GM23338 (cell line): ENCODE data around the gene CLPX. TPM values are rescaled to one million over a fixed set of nuclear protein-coding genes. Genes with fewer than 3 reads are reported as not detected.
"Not testable (repeated sequence)": the region's sequence is repeated elsewhere in the genome, so short reads cannot be mapped to it uniquely, and the experiment has no call there.

Experiments
- ATAC-seq: fragments of 200-7000 bp; cut with Tn5 transposase; 3 replicates; pipeline ENCODE4 v1.9.1; 2020
- DNase-seq: peaks from one replicate; pipeline ENCODE4 v3.0.0-alpha.2; 2015; ENCODE audit warnings: low spot score
- H2AFZ ChIP-seq: fragments of 200-600 bp; sonication (generic); 2 replicates; pipeline ENCODE4 v1.8.0; 2016; ENCODE audit warnings: antibody characterized with exemption, mild to moderate bottlenecking, moderate library complexity
- H3F3A ChIP-seq: fragments of 200-600 bp; sonication (generic); replicated peaks from 2 replicates; pipeline ENCODE4 v1.8.0; 2017; ENCODE audit warnings: antibody characterized with exemption, mixed run types, low read depth
- H3K27ac ChIP-seq: fragments of 200-600 bp; sonication (generic); 2 replicates; pipeline ENCODE4 v1.6.1; 2016; ENCODE audit warnings: low read depth
- H3K27me3 ChIP-seq: fragments of 200-600 bp; sonication (generic); 2 replicates; pipeline ENCODE4 v1.8.0; 2016; ENCODE audit warnings: mild to moderate bottlenecking, mixed run types, moderate library complexity; ENCODE audit not compliant: insufficient read depth
- H3K36me3 ChIP-seq: fragments of 200-600 bp; sonication (generic); 2 replicates; pipeline ENCODE4 v1.8.0; 2016; ENCODE audit warnings: mild to moderate bottlenecking; ENCODE audit not compliant: insufficient read depth
- H3K4me1 ChIP-seq: fragments of 200-600 bp; sonication (generic); 2 replicates; pipeline ENCODE4 v1.8.0; 2016; ENCODE audit warnings: mild to moderate bottlenecking, moderate library complexity; ENCODE audit not compliant: insufficient read depth
- H3K4me2 ChIP-seq: fragments of 200-600 bp; sonication (generic); 2 replicates; pipeline ENCODE4 v1.7.1; 2017; ENCODE audit warnings: mixed run types
- H3K4me3 ChIP-seq: fragments of 200-600 bp; sonication (generic); 2 replicates; pipeline ENCODE4 v1.6.1; 2016; ENCODE audit warnings: mixed run types
- H3K79me2 ChIP-seq: fragments of 200-600 bp; sonication (generic); replicated peaks from 2 replicates; pipeline ENCODE4 v1.8.0; 2017; ENCODE audit warnings: mild to moderate bottlenecking; ENCODE audit not compliant: insufficient read depth
- H3K9me2 ChIP-seq: fragments of 200-600 bp; sonication (generic); 2 replicates; pipeline ENCODE4 v1.8.0; 2017; ENCODE audit not compliant: insufficient read depth
- H4K20me1 ChIP-seq: fragments of 200-600 bp; sonication (generic); replicated peaks from 2 replicates; pipeline ENCODE4 v1.8.0; 2017; ENCODE audit warnings: mild to moderate bottlenecking; ENCODE audit not compliant: insufficient read depth
- H3K27ac Mint-ChIP-seq: 2 replicates; pipeline ENCODE4 v1.8.0; 2020; ENCODE audit warnings: inconsistent platforms, mild to moderate bottlenecking, moderate library complexity, mixed read lengths
- H3K27me3 Mint-ChIP-seq: 3 replicates; pipeline ENCODE4 v1.8.0; 2022; ENCODE audit warnings: low read depth, mild to moderate bottlenecking, moderate library complexity, mixed read lengths, inconsistent platforms; ENCODE audit not compliant: insufficient read depth, poor library complexity
- H3K36me3 Mint-ChIP-seq: 3 replicates; pipeline ENCODE4 v1.8.0; 2021; ENCODE audit warnings: low read depth, mild to moderate bottlenecking, inconsistent platforms, moderate library complexity, mixed read lengths
- H3K4me1 Mint-ChIP-seq: 3 replicates; pipeline ENCODE4 v1.8.0; 2020; ENCODE audit warnings: mild to moderate bottlenecking, inconsistent platforms, mixed read lengths
- H3K4me3 Mint-ChIP-seq: 3 replicates; pipeline ENCODE4 v1.8.0; 2021; ENCODE audit warnings: moderate library complexity, mild to moderate bottlenecking, inconsistent platforms, mixed read lengths
- H3K9me3 Mint-ChIP-seq: 3 replicates; pipeline ENCODE4 v1.8.0; 2020; ENCODE audit warnings: moderate library complexity, mild to moderate bottlenecking, inconsistent platforms, mixed read lengths
- CREB1 ChIP-seq: fragments of 250-450 bp; sonication (Bioruptor Pico); IDR thresholded peaks from 2 replicates; pipeline ENCODE4 v1.5.0; 2020; ENCODE audit warnings: low read depth, mild to moderate bottlenecking, moderate library complexity
- CTCF ChIP-seq, 2 experiments: fragments of 200-600 bp in 1 of 2; sonication (generic) in 1 of 2; conservative IDR thresholded peaks; 2 replicates each; pipeline versions ENCODE4 v1.5.1 to v1.6.1; 2016 to 2017; ENCODE audit warnings: antibody characterized with exemption in 2 of 2, low read depth in 2 of 2, mild to moderate bottlenecking in 2 of 2, moderate library complexity in 1 of 2
- ETS1 ChIP-seq: IDR thresholded peaks from 2 replicates; pipeline ENCODE4 v1.6.1; 2016; ENCODE audit warnings: antibody characterized with exemption
- NANOG ChIP-seq: IDR thresholded peaks from 2 replicates; pipeline ENCODE4 v1.6.1; 2016; ENCODE audit warnings: antibody characterized with exemption, borderline replicate concordance
- STAT1 ChIP-seq: IDR thresholded peaks from one replicate; pipeline ENCODE4 v1.6.1; 2016; ENCODE audit warnings: antibody characterized with exemption; ENCODE audit not compliant: unreplicated experiment
- ZNF114 ChIP-seq: fragments of 250-450 bp; sonication (Bioruptor Pico); IDR thresholded peaks from 2 replicates; pipeline ENCODE4 v1.5.0; 2020; ENCODE audit warnings: mild to moderate bottlenecking, moderate library complexity
- ZNF331 ChIP-seq: fragments of 250-450 bp; sonication (Bioruptor Pico); IDR thresholded peaks from 2 replicates; pipeline ENCODE4 v1.5.0; 2020; ENCODE audit warnings: low read depth, mild to moderate bottlenecking, moderate library complexity
- ZNF462 ChIP-seq: fragments of 250-450 bp; sonication (Bioruptor Pico); IDR thresholded peaks from 2 replicates; pipeline ENCODE4 v1.5.0; 2020; ENCODE audit warnings: mild to moderate bottlenecking, moderate library complexity
- polyA plus RNA-seq: library from polyadenylated mRNA; unstranded; fragments of >200 nt; fragmentation: Nextera tagmentation; extraction: Ambion mirVana; gene quantifications from 2 replicates; pipeline ENCODE4 v1.2.1, GENCODE V29; 2016
- total RNA-seq: library from RNA; depleted of rRNA; stranded (reverse); fragments of >200 nt; shearing (Covaris generic); gene quantifications from 2 replicates; pipeline ENCODE4 v1.2.3, GENCODE V29; 2014

CLPX gene
- total and polyA plus RNA-seq, 2 experiments from 2014 or later = 18.9 to 40.6 TPM

- Histone ChIP-seq H2AFZ (peak overlapping the region; percentile 88), H3K27me3 (peaks cover 13% of the 10 kb centered on the region), H3K27ac (no peak overlapping the region; the same call in 1 of the 2 replicates), H3K79me2 (no peaks in the 10 kb centered on the region), H3K4me2 (peak overlapping the region; percentile 86), H3K4me1 (peaks cover 5% of the 10 kb centered on the region; the same call in 1 of the 2 replicates), H3K4me3 (peak overlapping the region; percentile 66), H3K9me2 (no peaks in the 10 kb centered on the region), H3F3A (no peaks in the 10 kb centered on the region), H3K36me3 (no peaks in the 10 kb centered on the region), H4K20me1 (no peaks in the 10 kb centered on the region; the same call in 1 of the 2 replicates)
- DNase-seq = peak; percentile 95
- peak overlapping the region; percentile 68 for H3K27ac Mint-ChIP-seq
- TF ChIP-seq CTCF (conservative IDR thresholded peaks at IDR 0.05; ENCODE audit: low read depth in 2 of 2) = peak; percentile 94 to 99
- no peak for TF ChIP-seq STAT1
- no peak for TF ChIP-seq ZNF114 (CRISPR knock-in tag)
- peak overlapping the region; percentile 87 for H3K4me3 Mint-ChIP-seq
- peaks cover 17% of the 10 kb centered on the region for H3K27me3 Mint-ChIP-seq
- H3K9me3 Mint-ChIP-seq = no peaks in the 10 kb centered on the region
- H3K4me1 Mint-ChIP-seq = peaks cover 4% of the 10 kb centered on the region; the same call in 1 of the 3 replicates
- ATAC-seq = peak; percentile 78
- H3K36me3 Mint-ChIP-seq = no peaks in the 10 kb centered on the region
Measured at GRCh38 chr15:65101411-65101890, 83.7 kb downstream of the CLPX start.

GRCh38 chr15:65100442-65100841 is 84.7 kb downstream of the CLPX start:
- no peak overlapping the region for H3K4me3 ChIP-seq
- H3K27me3 Mint-ChIP-seq = peaks cover 17% of the 10 kb centered on the region
- no peak overlapping the region for H3K27ac Mint-ChIP-seq
- no peak overlapping the region for H2AFZ ChIP-seq
- no peak overlapping the region for H3K4me2 ChIP-seq
- no peaks in the 10 kb centered on the region for H3K79me2 ChIP-seq
- H3K9me2 ChIP-seq = no peaks in the 10 kb centered on the region
- DNase-seq (no peak), ATAC-seq (no peak)
- H4K20me1 ChIP-seq = no peaks in the 10 kb centered on the region; the same call in 1 of the 2 replicates
- no peak overlapping the region for H3K27ac ChIP-seq
- peaks cover 13% of the 10 kb centered on the region for H3K27me3 ChIP-seq
- peaks cover 5% of the 10 kb centered on the region; the same call in 1 of the 2 replicates for H3K4me1 ChIP-seq
- H3K9me3 Mint-ChIP-seq = no peaks in the 10 kb centered on the region
- H3K36me3 Mint-ChIP-seq = no peaks in the 10 kb centered on the region
- H3K4me1 Mint-ChIP-seq = peaks cover 4% of the 10 kb centered on the region; the same call in 1 of the 3 replicates
- no peak overlapping the region for H3K4me3 Mint-ChIP-seq
- TF ChIP-seq ZNF462 (CRISPR knock-in tag) (no peak), ZNF331 (CRISPR knock-in tag) (no peak), NANOG (no peak), ETS1 (no peak), CREB1 (CRISPR knock-in tag) (no peak)
- no peaks in the 10 kb centered on the region for H3F3A ChIP-seq
- H3K36me3 ChIP-seq = no peaks in the 10 kb centered on the region

GRCh38 chr15:65099801-65100200 is 85.3 kb downstream of the CLPX start:
- not testable (repeated sequence) for DNase-seq, H3K4me1 Mint-ChIP-seq, H3K36me3 ChIP-seq, H2AFZ ChIP-seq, H4K20me1 ChIP-seq, H3K9me2 ChIP-seq, H3K4me3 Mint-ChIP-seq, ATAC-seq, H3K27ac ChIP-seq, H3K36me3 Mint-ChIP-seq, H3K79me2 ChIP-seq, H3K27ac Mint-ChIP-seq, H3K4me3 ChIP-seq, H3K4me2 ChIP-seq, H3K4me1 ChIP-seq, H3F3A ChIP-seq, H3K9me3 Mint-ChIP-seq
- H3K27me3 ChIP-seq = peaks cover 13% of the 10 kb centered on the region
- H3K27me3 Mint-ChIP-seq = peaks cover 16% of the 10 kb centered on the region
